ENCODE results near the gene RERE. TPM values are rescaled to one million over a fixed set of nuclear protein-coding genes. Genes with fewer than 3 reads are reported as not detected.

RERE gene
- total RNA-seq, 1 donor from 2014 or later: 88.5 TPM

GRCh38 chr1:8415526-8416278 is 401.7 kb downstream of the RERE start:
- no peak for DNase-seq
- TF ChIP-seq CTCF (IDR thresholded peaks at IDR 0.05): no peak
- H3K27ac ChIP-seq: no peak overlapping the region

GRCh38 chr1:8412183-8412831 is 405.1 kb downstream of the RERE start:
- intact Hi-C loops (cut with DNase I): no loop called here
- ATAC-seq: peak in 1 of 2 donors; percentile 18
- Histone ChIP-seq H3K27me3 (ENCODE audit: low read depth) (no peaks in the 10 kb centered on the region), H3K36me3 (peaks cover 14% of the 10 kb centered on the region), H3K4me1 (peaks cover 91% of the 10 kb centered on the region), H3K4me3 (no peak overlapping the region), H3K27ac (peak overlapping the region; percentile 44), H3K9me3 (no peaks in the 10 kb centered on the region)
- no peak for TF ChIP-seq CTCF (IDR thresholded peaks at IDR 0.05)
- DNase-seq: no peak

More at GRCh38 chr1:8415526-8416278, 401.7 kb downstream of the RERE start:
- Histone ChIP-seq H3K36me3 (peaks cover 36% of the 10 kb centered on the region), H3K4me3 (no peak overlapping the region), H3K27me3 (ENCODE audit: low read depth) (no peaks in the 10 kb centered on the region), H3K9me3 (no peaks in the 10 kb centered on the region), H3K4me1 (peaks cover 91% of the 10 kb centered on the region)
- intact Hi-C loops (cut with DNase I): no loop called here
- no peak for ATAC-seq

GRCh38 chr1:8411803-8412182 is 405.6 kb downstream of the RERE start:
- no peaks in the 10 kb centered on the region for H3K27me3 ChIP-seq (ENCODE audit: low read depth)
- peaks cover 16% of the 10 kb centered on the region for H3K36me3 ChIP-seq
- H3K4me3 ChIP-seq: no peak overlapping the region
- H3K4me1 ChIP-seq: peaks cover 91% of the 10 kb centered on the region
- ATAC-seq: no peak
- DNase-seq: no peak
- H3K27ac ChIP-seq: peak overlapping the region; percentile 44
- intact Hi-C loops (cut with DNase I): no loop called here
- no peak for TF ChIP-seq CTCF (IDR thresholded peaks at IDR 0.05)
- H3K9me3 ChIP-seq: no peaks in the 10 kb centered on the region

GRCh38 chr1:8410791-8411190 is 406.6 kb downstream of the RERE start:
- H3K27me3 ChIP-seq (ENCODE audit: low read depth): no peaks in the 10 kb centered on the region
- peaks cover 96% of the 10 kb centered on the region for H3K4me1 ChIP-seq
- peaks cover 26% of the 10 kb centered on the region for H3K36me3 ChIP-seq
- no peak overlapping the region for H3K4me3 ChIP-seq
- no peak overlapping the region for H3K27ac ChIP-seq
- intact Hi-C loops (cut with DNase I): no loop called here
- DNase-seq (no peak), ATAC-seq (no peak)
- H3K9me3 ChIP-seq: no peaks in the 10 kb centered on the region
- no peak for TF ChIP-seq CTCF (IDR thresholded peaks at IDR 0.05)

- Histone ChIP-seq H3K4me3 (no peak overlapping the region), H3K4me1 (peaks cover 90% of the 10 kb centered on the region), H3K9me3 (no peaks in the 10 kb centered on the region), H3K27me3 (ENCODE audit: low read depth) (no peaks in the 10 kb centered on the region), H3K36me3 (peaks cover 35% of the 10 kb centered on the region), H3K27ac (peak overlapping the region; percentile 65)
- intact Hi-C loops (cut with DNase I): no loop called here
- TF ChIP-seq CTCF (IDR thresholded peaks at IDR 0.05): no peak
- no peak for ATAC-seq
- no peak for DNase-seq
Measured at GRCh38 chr1:8409606-8410005, 407.8 kb downstream of the RERE start.

All from lower lobe of right lung (tissue), 2 donors.